Activated T-helper 9 cell treated with anti-CD3 and anti-CD28 coated beads, Interleukin-2, amount 50 U/mL, for 16 hours (primary cell): ENCODE measurements around the gene OGFOD2.

Source experiments
- DNase-seq: peaks from one replicate; pipeline ENCODE4 v3.0.0-alpha.2; 2020; ENCODE audit warnings: low read depth

The OGFOD2 gene

GRCh38 chr12:122951979-122952892, 22.8 kb upstream of the OGFOD2 start:
- peak; percentile 61 for DNase-seq

- no peak for DNase-seq
Observed at GRCh38 chr12:122955156-122955555, 19.9 kb upstream of the OGFOD2 start.

GRCh38 chr12:122956035-122956434, 19.0 kb upstream of the OGFOD2 start:
- no peak for DNase-seq

GRCh38 chr12:122958198-122958888, 16.7 kb upstream of the OGFOD2 start:
- DNase-seq = no peak

GRCh38 chr12:122959566-122960192, 15.4 kb upstream of the OGFOD2 start:
- no peak for DNase-seq

GRCh38 chr12:122960193-122960569, 14.9 kb upstream of the OGFOD2 start:
- no peak for DNase-seq

GRCh38 chr12:122961531-122962329, 13.3 kb upstream of the OGFOD2 start:
- no peak for DNase-seq

GRCh38 chr12:122963941-122964265, 11.1 kb upstream of the OGFOD2 start:
- no peak for DNase-seq

GRCh38 chr12:122964439-122965257, 10.4 kb upstream of the OGFOD2 start:
- no peak for DNase-seq

GRCh38 chr12:122965321-122965751, 9.7 kb upstream of the OGFOD2 start:
- no peak for DNase-seq

GRCh38 chr12:122965851-122966742, 8.9 kb upstream of the OGFOD2 start, which contains the start of gene ABCB9:
ABCB9 (minus strand) TSS chr12:122966463; CDS start chr12:122960235, 6,228 bp downstream.
- DNase-seq = peak; percentile 93

GRCh38 chr12:122966743-122967550, 8.1 kb upstream of the OGFOD2 start:
- DNase-seq = no peak

- no peak for DNase-seq
Observed at GRCh38 chr12:122968104-122968503, 6.9 kb upstream of the OGFOD2 start.

GRCh38 chr12:122969676-122970075, 5.4 kb upstream of the OGFOD2 start:
- no peak for DNase-seq

GRCh38 chr12:122974274-122974891, 661 bp upstream of the OGFOD2 start:
- DNase-seq = peak; percentile 99

- DNase-seq = no peak
Observed at GRCh38 chr12:122975790-122976647, 975 bp downstream of the OGFOD2 start.

- no peak for DNase-seq
Observed at GRCh38 chr12:122976648-122976975, 1.6 kb downstream of the OGFOD2 start.

GRCh38 chr12:122977153-122977552, 2.1 kb downstream of the OGFOD2 start:
- no peak for DNase-seq
